ENCODE measurements around the gene VEGFC. TPM values are rescaled to one million over a fixed set of nuclear protein-coding genes. Genes with fewer than 3 reads are reported as not detected.

VEGFC gene
- total RNA-seq, 1 experiment from 2014 or later, result 15.7 TPM

DNA sequence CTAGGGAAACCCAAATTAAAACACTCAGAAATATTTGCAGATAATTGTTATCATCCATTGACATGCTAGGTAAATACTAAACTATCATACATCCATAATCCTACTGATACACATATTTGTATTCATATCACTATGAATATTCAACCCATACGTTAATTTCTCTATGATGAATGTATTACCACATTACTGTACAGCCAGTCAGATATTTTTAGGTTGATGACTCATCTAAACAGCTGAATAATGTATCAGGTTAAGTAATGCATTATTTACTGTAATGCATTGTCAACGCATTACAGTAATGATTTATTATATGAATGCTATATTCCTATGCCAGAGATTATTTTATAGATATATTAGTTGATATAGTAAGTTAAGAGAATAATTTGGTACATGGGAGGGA, 37.1 kb downstream of the VEGFC start:
- no TSS peak for BruUV-seq (replicated peaks)

DNA sequence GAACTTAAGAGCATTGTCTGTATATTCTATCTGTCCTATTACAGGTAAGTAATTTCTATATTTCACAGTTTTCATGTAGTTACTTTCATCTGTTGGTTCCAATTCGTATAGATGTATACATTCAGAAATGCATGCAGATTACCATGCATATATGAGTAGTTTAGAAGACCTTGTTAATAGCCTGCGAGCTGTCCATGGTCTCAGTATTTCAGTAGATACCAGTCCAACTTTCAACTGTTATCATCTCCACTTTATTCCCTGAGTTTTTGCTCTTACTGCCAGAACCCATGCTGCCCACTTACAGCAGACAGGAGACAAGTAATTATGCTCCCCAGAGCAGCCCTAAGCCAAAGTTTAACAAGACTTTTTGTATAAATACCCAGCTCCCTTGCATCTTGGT, 37.7 kb downstream of the VEGFC start:
- no peak for ATAC-seq

More for the DNA sequence above, 37.1 kb downstream of the VEGFC start:
- CTCF ChIA-PET, result no interaction called here
- Histone ChIP-seq H3K4me3 (ENCODE audit: low read depth in 2 of 2, low read length in 2 of 2) (no peak overlapping the region), H3K9me3 (ENCODE audit: control insufficient read depth, insufficient read depth, low read depth, low read length) (no peaks in the 10 kb centered on the region), H3K4me1 (ENCODE audit: control insufficient read depth, insufficient read depth, low read length) (peaks cover 12% of the 10 kb centered on the region), H3K27me3 (ENCODE audit: control insufficient read depth, insufficient read depth, low read length) (no peaks in the 10 kb centered on the region), H3K27ac (ENCODE audit: low read length) (no peak overlapping the region), H3K36me3 (ENCODE audit: control insufficient read depth, insufficient read depth, low read length) (no peaks in the 10 kb centered on the region)
- DNase-seq (ENCODE audit: low read depth, low spot score), result no peak
- POLR2A ChIA-PET, result no interaction called here
- in situ Hi-C loops (cut with HindIII; ENCODE audit: low pct_unique_long_range_greater_than_20kb, low sequenced_read_pairs), result no loop called here
- ATAC-seq, result no peak
- TF ChIP-seq, protein P1, sequence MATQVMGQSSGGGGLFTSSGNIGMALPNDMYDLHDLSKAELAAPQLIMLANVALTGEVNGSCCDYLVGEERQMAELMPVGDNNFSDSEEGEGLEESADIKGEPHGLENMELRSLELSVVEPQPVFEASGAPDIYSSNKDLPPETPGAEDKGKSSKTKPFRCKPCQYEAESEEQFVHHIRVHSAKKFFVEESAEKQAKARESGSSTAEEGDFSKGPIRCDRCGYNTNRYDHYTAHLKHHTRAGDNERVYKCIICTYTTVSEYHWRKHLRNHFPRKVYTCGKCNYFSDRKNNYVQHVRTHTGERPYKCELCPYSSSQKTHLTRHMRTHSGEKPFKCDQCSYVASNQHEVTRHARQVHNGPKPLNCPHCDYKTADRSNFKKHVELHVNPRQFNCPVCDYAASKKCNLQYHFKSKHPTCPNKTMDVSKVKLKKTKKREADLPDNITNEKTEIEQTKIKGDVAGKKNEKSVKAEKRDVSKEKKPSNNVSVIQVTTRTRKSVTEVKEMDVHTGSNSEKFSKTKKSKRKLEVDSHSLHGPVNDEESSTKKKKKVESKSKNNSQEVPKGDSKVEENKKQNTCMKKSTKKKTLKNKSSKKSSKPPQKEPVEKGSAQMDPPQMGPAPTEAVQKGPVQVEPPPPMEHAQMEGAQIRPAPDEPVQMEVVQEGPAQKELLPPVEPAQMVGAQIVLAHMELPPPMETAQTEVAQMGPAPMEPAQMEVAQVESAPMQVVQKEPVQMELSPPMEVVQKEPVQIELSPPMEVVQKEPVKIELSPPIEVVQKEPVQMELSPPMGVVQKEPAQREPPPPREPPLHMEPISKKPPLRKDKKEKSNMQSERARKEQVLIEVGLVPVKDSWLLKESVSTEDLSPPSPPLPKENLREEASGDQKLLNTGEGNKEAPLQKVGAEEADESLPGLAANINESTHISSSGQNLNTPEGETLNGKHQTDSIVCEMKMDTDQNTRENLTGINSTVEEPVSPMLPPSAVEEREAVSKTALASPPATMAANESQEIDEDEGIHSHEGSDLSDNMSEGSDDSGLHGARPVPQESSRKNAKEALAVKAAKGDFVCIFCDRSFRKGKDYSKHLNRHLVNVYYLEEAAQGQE (IDR thresholded peaks at IDR 0.05; ENCODE audit: insufficient read depth in 1 of 2, low read depth in 2 of 2, low read length in 1 of 2), result no peak
- TF ChIP-seq SIN3A (IDR thresholded peaks at IDR 0.05; ENCODE audit: borderline replicate concordance, insufficient read depth, low read depth, low read length), result no peak
- no peak for TF ChIP-seq TCF7L2 (IDR thresholded peaks at IDR 0.05; ENCODE audit: low read depth, low read length)
- TF ChIP-seq, protein P2, sequence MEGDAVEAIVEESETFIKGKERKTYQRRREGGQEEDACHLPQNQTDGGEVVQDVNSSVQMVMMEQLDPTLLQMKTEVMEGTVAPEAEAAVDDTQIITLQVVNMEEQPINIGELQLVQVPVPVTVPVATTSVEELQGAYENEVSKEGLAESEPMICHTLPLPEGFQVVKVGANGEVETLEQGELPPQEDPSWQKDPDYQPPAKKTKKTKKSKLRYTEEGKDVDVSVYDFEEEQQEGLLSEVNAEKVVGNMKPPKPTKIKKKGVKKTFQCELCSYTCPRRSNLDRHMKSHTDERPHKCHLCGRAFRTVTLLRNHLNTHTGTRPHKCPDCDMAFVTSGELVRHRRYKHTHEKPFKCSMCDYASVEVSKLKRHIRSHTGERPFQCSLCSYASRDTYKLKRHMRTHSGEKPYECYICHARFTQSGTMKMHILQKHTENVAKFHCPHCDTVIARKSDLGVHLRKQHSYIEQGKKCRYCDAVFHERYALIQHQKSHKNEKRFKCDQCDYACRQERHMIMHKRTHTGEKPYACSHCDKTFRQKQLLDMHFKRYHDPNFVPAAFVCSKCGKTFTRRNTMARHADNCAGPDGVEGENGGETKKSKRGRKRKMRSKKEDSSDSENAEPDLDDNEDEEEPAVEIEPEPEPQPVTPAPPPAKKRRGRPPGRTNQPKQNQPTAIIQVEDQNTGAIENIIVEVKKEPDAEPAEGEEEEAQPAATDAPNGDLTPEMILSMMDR (IDR thresholded peaks at IDR 0.05), result no peak
- intact Hi-C loops (cut with micrococcal nuclease; ENCODE audit: unreplicated experiment), result no loop called here

More for the DNA sequence above, 37.7 kb downstream of the VEGFC start:
- intact Hi-C loops (cut with micrococcal nuclease; ENCODE audit: unreplicated experiment), result no loop called here
- no peak for DNase-seq (ENCODE audit: low read depth, low spot score)
- Histone ChIP-seq H3K4me1 (ENCODE audit: control insufficient read depth, insufficient read depth, low read length) (peaks cover 12% of the 10 kb centered on the region), H3K4me3 (ENCODE audit: low read depth in 2 of 2, low read length in 2 of 2) (no peak overlapping the region), H3K9me3 (ENCODE audit: control insufficient read depth, insufficient read depth, low read depth, low read length) (no peaks in the 10 kb centered on the region), H3K27me3 (ENCODE audit: control insufficient read depth, insufficient read depth, low read length) (no peaks in the 10 kb centered on the region), H3K36me3 (ENCODE audit: control insufficient read depth, insufficient read depth, low read length) (no peaks in the 10 kb centered on the region), H3K27ac (ENCODE audit: low read length) (no peak overlapping the region)
- CTCF ChIA-PET, result no interaction called here
- POLR2A ChIA-PET, result no interaction called here
- TF ChIP-seq TCF7L2 (IDR thresholded peaks at IDR 0.05; ENCODE audit: low read depth, low read length), result no peak
- no peak for TF ChIP-seq SIN3A (IDR thresholded peaks at IDR 0.05; ENCODE audit: borderline replicate concordance, insufficient read depth, low read depth, low read length)
- TF ChIP-seq, protein P1 (IDR thresholded peaks at IDR 0.05; ENCODE audit: insufficient read depth in 1 of 2, low read depth in 2 of 2, low read length in 1 of 2), result no peak
- TF ChIP-seq, protein P2 (IDR thresholded peaks at IDR 0.05), result no peak
- TF ChIP-seq POLR2AphosphoS5 (IDR thresholded peaks at IDR 0.05; ENCODE audit: low read depth, low read length), result no peak
- no TSS peak for BruUV-seq (replicated peaks)
- in situ Hi-C loops (cut with HindIII; ENCODE audit: low pct_unique_long_range_greater_than_20kb, low sequenced_read_pairs), result no loop called here
